ENCODE results near the gene IFNL4.
"Not testable (repeated sequence)": the region's sequence is repeated elsewhere in the genome, so short reads cannot be mapped to it uniquely, and the experiment has no call there.

DNA sequence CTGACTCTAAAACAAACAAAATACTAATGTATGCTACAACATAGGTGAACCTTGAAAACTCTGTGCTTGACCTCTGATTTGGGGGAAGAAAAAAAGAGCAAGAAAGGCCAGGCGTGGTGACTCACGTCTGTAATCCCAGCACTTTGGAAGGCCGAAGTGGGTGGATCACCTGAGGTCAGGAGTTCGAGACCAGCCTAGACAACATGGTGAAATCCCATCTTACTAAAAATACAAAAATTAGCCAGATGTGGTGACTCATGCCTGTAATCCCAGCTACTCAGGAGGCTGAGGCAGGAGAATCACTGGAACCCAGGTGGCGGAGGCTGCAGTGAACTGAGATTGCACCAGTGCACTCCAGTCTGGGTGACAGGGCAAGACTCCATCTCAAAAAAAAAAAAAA is 25.2 kb upstream of the IFNL4 start:
- TF ChIP-seq, protein P1, sequence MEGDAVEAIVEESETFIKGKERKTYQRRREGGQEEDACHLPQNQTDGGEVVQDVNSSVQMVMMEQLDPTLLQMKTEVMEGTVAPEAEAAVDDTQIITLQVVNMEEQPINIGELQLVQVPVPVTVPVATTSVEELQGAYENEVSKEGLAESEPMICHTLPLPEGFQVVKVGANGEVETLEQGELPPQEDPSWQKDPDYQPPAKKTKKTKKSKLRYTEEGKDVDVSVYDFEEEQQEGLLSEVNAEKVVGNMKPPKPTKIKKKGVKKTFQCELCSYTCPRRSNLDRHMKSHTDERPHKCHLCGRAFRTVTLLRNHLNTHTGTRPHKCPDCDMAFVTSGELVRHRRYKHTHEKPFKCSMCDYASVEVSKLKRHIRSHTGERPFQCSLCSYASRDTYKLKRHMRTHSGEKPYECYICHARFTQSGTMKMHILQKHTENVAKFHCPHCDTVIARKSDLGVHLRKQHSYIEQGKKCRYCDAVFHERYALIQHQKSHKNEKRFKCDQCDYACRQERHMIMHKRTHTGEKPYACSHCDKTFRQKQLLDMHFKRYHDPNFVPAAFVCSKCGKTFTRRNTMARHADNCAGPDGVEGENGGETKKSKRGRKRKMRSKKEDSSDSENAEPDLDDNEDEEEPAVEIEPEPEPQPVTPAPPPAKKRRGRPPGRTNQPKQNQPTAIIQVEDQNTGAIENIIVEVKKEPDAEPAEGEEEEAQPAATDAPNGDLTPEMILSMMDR (IDR thresholded peaks at IDR 0.05), result not testable (repeated sequence)
- not testable (repeated sequence) for TF ChIP-seq ZFX (IDR thresholded peaks at IDR 0.05; ENCODE audit: borderline replicate concordance)
